ENCODE data around the gene DDX52.

The DDX52 gene

DNA sequence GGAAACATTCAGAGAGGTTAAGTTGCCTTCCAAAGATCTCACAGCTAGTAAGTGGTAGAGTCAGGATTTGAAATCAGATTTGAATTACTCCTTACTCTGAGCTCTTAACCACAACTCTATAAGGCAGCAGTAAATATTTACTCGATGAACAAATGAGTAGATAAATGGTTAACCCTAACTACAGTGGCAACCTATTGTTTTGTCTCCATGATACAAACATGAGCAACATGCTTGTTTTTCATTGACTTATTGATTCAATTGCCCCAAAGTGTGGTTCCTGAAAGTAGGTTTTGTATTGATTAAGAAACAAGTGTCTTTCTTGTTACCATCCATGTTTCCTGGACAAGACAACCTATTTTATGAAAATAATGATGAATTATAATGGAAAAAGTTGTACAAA lies 34.8 kb upstream of the DDX52 start:
- no peak overlapping the region for H3K4me3 ChIP-seq (ENCODE audit: low read depth, low read length)
- TF ChIP-seq POLR2A (IDR thresholded peaks at IDR 0.05; ENCODE audit: extremely low read depth, insufficient read length) (no peak), MYC (IDR thresholded peaks at IDR 0.05; ENCODE audit: low read depth, low read length) (no peak), CTCF (IDR thresholded peaks at IDR 0.05; ENCODE audit: low read depth, low read length) (no peak)
- TF ChIP-seq, protein P1, sequence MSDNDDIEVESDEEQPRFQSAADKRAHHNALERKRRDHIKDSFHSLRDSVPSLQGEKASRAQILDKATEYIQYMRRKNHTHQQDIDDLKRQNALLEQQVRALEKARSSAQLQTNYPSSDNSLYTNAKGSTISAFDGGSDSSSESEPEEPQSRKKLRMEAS (IDR thresholded peaks at IDR 0.05; ENCODE audit: low read depth, low read length) = no peak
- DNase-seq (ENCODE audit: low read depth) = no peak

GRCh38 chr17:37677021-37677420 lies 33.8 kb upstream of the DDX52 start:
- H3K4me3 ChIP-seq (ENCODE audit: low read depth, low read length) = no peak overlapping the region
- DNase-seq (ENCODE audit: low read depth) = no peak
- TF ChIP-seq POLR2A (IDR thresholded peaks at IDR 0.05; ENCODE audit: extremely low read depth, insufficient read length) (no peak), MYC (IDR thresholded peaks at IDR 0.05; ENCODE audit: low read depth, low read length) (no peak), CTCF (IDR thresholded peaks at IDR 0.05; ENCODE audit: low read depth, low read length) (no peak)
- TF ChIP-seq, protein P1 (IDR thresholded peaks at IDR 0.05; ENCODE audit: low read depth, low read length) = no peak

- peak; percentile 95 for DNase-seq (ENCODE audit: low read depth)
Measured at GRCh38 chr17:37676115-37676925, 33.1 kb upstream of the DDX52 start.

DNA sequence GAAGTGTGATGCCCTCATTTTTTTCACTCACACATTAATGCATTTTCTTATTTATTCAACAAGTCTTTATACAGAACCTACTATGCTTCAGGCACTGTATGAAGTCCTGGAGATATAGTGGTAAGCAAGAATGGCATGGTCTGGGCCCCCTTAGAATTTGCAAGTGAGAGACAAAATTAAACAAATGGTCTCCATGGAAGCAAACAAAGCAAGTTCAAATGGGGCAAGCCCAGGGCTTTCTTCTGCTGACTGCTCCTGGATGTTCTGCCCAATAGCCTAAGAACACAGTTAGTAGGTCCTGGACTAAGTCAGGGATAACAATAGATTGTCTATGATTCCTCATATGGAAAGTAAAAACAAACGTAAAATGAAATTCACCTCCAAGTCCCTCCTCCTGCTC lies 31.3 kb upstream of the DDX52 start:
- H3K4me3 ChIP-seq (ENCODE audit: low read depth, low read length) = no peak overlapping the region
- no peak for TF ChIP-seq CTCF (IDR thresholded peaks at IDR 0.05; ENCODE audit: low read depth, low read length)
- TF ChIP-seq, protein P1 (IDR thresholded peaks at IDR 0.05; ENCODE audit: low read depth, low read length) = no peak
- TF ChIP-seq POLR2A (IDR thresholded peaks at IDR 0.05; ENCODE audit: extremely low read depth, insufficient read length) = no peak
- no peak for TF ChIP-seq MYC (IDR thresholded peaks at IDR 0.05; ENCODE audit: low read depth, low read length)
- DNase-seq (ENCODE audit: low read depth) = no peak

More at GRCh38 chr17:37676115-37676925, 33.1 kb upstream of the DDX52 start:
- no peak for TF ChIP-seq CTCF (IDR thresholded peaks at IDR 0.05; ENCODE audit: low read depth, low read length)
- no peak for TF ChIP-seq POLR2A (IDR thresholded peaks at IDR 0.05; ENCODE audit: extremely low read depth, insufficient read length)
- TF ChIP-seq, protein P1 (IDR thresholded peaks at IDR 0.05; ENCODE audit: low read depth, low read length) = peak; percentile 18; the same call in 1 of the 2 replicates
- peak; percentile 12; the same call in 1 of the 2 replicates for TF ChIP-seq MYC (IDR thresholded peaks at IDR 0.05; ENCODE audit: low read depth, low read length)
- H3K4me3 ChIP-seq (ENCODE audit: low read depth, low read length) = no peak overlapping the region

- no peak overlapping the region for H3K4me3 ChIP-seq (ENCODE audit: low read depth, low read length)
- TF ChIP-seq POLR2A (IDR thresholded peaks at IDR 0.05; ENCODE audit: extremely low read depth, insufficient read length) (no peak), CTCF (IDR thresholded peaks at IDR 0.05; ENCODE audit: low read depth, low read length) (no peak), MYC (IDR thresholded peaks at IDR 0.05; ENCODE audit: low read depth, low read length) (no peak)
- TF ChIP-seq, protein P1 (IDR thresholded peaks at IDR 0.05; ENCODE audit: low read depth, low read length) = no peak
- DNase-seq (ENCODE audit: low read depth) = no peak
Measured at GRCh38 chr17:37673386-37673785, 30.1 kb upstream of the DDX52 start.
